GM12875 (cell line): ENCODE measurements around the gene STRA8.
A peak's percentile ranks its signal among the peaks of the same experiment; 100 is the strongest.

Source experiments
- H3K4me3 ChIP-seq: one replicate; pipeline ENCODE4 v1.5.1; 2011; ENCODE audit warnings: low read depth, low read length, control low read depth
- TF ChIP-seq, protein P1 (sequence below): IDR thresholded peaks from 2 replicates; pipeline ENCODE4 v1.5.1; 2011; ENCODE audit warnings: low read depth, mild to moderate bottlenecking, control low read depth, inconsistent platforms, low read length, moderate library complexity, borderline replicate concordance; ENCODE audit not compliant: insufficient read depth

STRA8 gene

GRCh38 chr7:135211179-135211945 lies 22.3 kb upstream of the STRA8 start, which contains the start of gene WDR91:
Gene WDR91 (minus strand): TSS chr7:135211526. CDS start chr7:135211502, 24 bp downstream.
- TF ChIP-seq, protein P1, sequence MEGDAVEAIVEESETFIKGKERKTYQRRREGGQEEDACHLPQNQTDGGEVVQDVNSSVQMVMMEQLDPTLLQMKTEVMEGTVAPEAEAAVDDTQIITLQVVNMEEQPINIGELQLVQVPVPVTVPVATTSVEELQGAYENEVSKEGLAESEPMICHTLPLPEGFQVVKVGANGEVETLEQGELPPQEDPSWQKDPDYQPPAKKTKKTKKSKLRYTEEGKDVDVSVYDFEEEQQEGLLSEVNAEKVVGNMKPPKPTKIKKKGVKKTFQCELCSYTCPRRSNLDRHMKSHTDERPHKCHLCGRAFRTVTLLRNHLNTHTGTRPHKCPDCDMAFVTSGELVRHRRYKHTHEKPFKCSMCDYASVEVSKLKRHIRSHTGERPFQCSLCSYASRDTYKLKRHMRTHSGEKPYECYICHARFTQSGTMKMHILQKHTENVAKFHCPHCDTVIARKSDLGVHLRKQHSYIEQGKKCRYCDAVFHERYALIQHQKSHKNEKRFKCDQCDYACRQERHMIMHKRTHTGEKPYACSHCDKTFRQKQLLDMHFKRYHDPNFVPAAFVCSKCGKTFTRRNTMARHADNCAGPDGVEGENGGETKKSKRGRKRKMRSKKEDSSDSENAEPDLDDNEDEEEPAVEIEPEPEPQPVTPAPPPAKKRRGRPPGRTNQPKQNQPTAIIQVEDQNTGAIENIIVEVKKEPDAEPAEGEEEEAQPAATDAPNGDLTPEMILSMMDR: no peak
- H3K4me3 ChIP-seq: peak within 1 kb of the TSS; percentile 93

GRCh38 chr7:135211946-135212685 lies 21.5 kb upstream of the STRA8 start:
- H3K4me3 ChIP-seq: peak overlapping the region; percentile 79

DNA sequence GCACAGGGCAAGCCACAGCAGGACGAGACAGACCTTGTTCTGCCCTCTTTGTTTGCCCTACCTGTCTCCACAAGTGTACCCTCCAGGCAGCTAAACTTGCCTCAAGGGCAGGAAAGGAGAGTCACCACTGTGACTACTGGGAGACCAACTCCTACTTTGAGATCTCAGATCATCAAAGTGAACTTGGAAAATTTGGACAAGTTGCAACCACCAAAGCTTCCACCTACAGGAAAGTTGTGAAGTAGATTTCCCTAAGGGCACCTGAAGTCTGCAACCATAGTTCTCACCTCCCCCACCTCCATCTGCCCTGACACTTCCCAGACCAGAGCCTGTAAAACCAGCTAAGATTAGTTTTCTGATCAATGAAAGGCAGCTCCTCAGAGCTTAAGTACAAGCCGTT lies 19.8 kb upstream of the STRA8 start:
- TF ChIP-seq, protein P1: no peak
- H3K4me3 ChIP-seq: no peak overlapping the region

- H3K4me3 ChIP-seq: no peak overlapping the region
- TF ChIP-seq, protein P1: no peak
Observed at GRCh38 chr7:135215180-135215579, 18.5 kb upstream of the STRA8 start.

- H3K4me3 ChIP-seq: no peak overlapping the region
- TF ChIP-seq, protein P1: no peak
Observed at GRCh38 chr7:135215698-135216097, 17.9 kb upstream of the STRA8 start.

GRCh38 chr7:135217645-135218509 lies 15.8 kb upstream of the STRA8 start:
- TF ChIP-seq, protein P1: no peak

DNA sequence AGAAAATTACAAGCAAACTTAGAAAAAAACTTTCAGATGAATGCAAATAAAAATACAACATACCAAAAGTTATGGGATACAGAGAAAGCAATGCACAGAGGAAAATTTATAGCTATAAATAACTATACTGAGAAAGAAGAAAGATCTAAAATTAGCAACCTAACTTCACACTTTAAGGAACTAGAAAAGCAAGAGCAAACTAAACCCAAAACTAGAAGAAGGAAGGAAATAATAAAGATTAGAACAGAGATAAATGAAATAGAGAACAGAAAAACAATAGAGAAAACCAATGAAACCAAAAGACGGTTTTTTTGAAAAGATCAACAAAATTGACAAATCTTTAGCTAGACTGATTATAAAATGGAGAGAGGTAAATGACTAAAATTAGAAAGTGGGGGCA lies 9.6 kb upstream of the STRA8 start:
- H3K4me3 ChIP-seq: no peak overlapping the region
- TF ChIP-seq, protein P1: no peak

More at GRCh38 chr7:135217645-135218509, 15.8 kb upstream of the STRA8 start:
- H3K4me3 ChIP-seq: no peak overlapping the region
